Stimulated activated CD4-positive, alpha-beta T cell treated with anti-CD3 and anti-CD28 coated beads, Interleukin-15, amount 100 ng/mL, for 1 hour (primary cell): ENCODE results near the gene RCSD1.

ENCODE experiments used
- DNase-seq, 2 donors: peaks; one replicate each; pipeline ENCODE4 v3.0.0-alpha.2; 2020; ENCODE audit warnings: low read depth in 1 of 2, low spot score in 1 of 2

RCSD1 gene

DNA sequence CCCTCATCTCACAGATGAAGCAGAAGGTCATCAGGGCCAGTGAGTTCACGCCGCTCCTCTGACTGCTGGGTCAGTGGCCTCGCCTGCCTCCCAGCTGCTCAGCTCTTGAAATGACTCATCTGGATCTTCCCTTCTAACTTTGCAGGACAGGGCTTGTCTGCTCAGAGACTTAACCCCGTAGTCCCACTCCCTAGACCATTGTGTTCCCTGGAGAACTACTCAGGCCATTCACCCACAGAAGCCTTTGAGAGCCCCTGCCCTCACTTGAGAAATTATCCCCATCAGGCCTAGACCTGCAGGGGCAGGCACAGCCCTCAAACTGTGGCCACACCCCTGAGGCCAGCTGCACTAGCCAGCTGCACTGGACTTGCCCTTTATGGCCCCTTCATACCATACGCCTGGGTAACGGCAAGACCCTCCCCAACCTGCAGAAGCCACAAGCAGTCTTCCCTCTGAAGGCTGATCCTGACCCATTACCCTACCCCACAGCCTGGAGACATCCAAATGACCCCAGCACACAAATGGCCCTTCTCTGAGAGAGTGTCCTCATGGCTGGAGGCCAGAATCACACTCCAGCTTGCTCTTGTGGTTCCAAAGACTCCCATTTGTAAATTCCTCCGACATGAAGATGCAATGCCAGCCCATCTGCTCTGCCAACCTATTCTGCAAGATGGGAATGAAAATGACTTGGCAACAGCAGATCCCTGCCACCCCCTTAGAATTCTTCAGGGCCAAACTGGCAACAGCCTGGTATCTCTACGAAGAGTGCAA is 33.2 kb downstream of the RCSD1 start:
- no peak for DNase-seq

DNA sequence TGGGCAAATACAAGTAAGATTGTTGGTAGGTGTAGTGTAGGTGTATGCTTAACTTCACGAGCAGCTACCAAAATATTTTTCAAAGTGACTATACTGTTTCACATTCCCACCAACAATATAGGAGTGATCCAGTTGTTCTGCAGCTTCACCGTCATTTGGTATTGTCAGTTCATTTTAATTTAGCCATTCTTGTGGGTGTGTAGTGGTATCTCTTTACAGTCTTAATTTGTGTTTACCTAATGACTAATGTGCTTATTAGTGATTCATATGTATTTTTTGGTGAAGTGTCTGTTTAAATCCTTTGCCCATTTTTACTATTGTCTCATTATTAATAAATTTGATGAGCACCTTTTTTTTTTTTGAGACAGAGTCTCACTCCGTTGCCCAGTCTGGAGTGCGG is 35.4 kb downstream of the RCSD1 start:
- no peak for DNase-seq

DNA sequence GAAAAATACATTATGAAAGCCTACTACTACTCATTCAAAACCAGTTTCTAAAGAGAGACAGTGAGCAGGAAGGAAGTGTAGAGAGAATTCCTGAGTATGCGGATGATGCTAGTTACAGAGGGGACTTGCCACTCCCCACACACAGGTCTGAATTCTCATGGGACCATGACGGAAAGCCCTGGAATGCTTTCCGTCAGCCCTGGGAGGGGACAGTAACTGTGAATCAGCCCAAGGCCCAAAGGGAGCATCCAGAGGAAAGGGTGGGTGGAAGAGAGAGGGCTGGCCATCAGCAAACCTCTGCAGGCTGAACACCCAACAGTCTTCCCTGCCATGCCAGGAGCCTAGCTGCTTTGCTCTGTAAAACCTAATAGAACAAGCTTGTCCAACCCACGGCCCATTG is 36.4 kb downstream of the RCSD1 start:
- no peak for DNase-seq

DNA sequence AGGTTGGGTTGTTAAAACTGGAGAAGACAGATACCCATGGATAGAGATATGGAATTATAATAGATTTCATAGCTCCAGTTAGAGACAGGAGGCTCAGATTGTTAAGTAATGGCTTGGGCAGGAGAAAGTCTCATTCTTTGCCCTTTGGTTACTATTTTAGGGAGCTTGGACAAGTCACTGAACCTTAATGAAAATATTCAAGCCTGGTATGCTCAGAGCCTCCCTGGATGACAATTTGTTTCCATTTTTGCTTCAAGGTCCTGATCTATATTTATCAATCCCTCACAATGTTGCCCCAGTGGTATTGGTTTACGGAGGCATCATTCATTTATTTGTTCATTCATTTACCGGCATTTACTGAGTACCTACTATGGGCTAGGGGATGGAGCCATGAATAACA is 37.5 kb downstream of the RCSD1 start:
- no peak for DNase-seq

DNA sequence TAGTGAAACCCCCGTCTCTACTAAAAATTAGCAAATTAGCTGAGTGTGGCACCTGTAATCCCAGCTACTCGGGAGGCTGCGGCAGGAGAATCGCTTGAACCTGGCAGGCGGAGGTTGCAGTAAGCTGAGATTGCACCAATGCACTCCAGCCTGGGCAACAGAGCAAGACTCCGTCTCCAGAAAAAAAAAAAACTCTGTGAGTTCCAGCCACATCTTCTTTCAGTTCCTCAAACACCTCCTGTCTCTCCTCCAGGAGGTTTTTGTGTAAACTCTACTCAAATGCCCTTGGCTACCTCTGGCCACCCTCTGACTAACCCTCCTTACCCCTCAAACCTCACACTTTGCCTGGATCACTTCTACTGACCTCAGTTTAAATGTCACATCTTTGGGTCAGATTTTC is 38.1 kb downstream of the RCSD1 start:
- no peak for DNase-seq

DNA sequence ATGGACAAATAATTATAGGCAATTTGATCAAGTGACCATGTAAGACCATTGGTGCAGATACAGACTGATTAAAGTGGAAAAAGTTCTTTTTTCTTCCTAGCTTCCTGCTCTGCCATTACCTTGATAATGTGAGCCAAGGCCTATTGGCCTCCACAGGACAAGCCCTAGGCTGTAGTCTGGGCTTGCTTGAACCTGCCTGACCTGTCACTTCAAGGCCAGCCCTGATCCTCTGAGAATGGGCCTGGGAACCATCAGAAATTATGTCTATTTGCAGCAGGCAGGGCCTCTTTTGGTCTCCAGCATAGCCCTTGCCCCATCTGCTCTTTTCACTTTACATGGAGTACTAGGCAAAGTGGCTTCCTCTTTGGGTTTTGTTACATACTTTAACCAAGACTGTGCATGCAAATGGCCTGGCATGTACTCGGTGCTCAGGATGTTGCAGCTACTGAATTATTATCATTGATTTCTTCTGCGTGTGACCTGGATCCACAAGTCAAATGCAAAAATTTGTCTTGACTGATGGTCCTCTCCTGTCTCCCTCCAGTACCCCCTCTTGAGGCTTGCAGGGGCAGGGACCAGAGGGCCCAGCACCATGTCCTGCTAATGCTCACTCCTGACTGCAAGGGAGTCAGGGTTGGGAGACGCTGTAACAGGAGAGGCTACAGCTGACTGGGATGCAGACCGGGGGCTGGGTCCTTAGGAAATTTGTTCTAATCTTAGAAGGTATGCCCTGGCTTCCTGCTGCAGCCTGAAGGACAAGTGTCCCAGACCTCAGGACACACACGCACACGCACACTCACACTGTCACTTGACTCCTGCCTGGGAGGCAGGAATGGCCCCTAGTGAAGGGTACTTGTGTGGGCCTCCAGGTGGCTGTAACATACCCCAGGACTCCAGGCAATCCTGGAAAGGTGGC is 39.4 kb downstream of the RCSD1 start:
- no peak for DNase-seq

DNA sequence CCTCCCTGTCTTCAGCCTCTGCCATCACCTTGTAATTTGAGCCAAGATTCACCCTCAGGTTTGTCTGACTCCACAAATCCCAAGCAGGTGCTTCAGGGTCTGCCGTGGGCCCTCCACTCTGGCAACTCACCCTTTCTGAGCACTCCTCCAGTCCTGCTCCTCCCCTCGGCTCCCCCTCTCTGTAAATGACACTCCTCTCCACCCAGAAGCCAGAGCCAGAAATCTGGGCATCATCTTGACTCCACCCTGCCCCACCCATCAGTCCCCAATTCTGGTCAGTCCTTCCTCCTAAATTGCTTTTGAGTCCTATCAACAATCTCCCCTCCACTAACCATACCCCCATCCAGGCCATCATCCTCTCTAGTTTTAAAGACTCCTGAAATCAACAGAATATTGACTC is 40.5 kb downstream of the RCSD1 start:
- no peak for DNase-seq

DNA sequence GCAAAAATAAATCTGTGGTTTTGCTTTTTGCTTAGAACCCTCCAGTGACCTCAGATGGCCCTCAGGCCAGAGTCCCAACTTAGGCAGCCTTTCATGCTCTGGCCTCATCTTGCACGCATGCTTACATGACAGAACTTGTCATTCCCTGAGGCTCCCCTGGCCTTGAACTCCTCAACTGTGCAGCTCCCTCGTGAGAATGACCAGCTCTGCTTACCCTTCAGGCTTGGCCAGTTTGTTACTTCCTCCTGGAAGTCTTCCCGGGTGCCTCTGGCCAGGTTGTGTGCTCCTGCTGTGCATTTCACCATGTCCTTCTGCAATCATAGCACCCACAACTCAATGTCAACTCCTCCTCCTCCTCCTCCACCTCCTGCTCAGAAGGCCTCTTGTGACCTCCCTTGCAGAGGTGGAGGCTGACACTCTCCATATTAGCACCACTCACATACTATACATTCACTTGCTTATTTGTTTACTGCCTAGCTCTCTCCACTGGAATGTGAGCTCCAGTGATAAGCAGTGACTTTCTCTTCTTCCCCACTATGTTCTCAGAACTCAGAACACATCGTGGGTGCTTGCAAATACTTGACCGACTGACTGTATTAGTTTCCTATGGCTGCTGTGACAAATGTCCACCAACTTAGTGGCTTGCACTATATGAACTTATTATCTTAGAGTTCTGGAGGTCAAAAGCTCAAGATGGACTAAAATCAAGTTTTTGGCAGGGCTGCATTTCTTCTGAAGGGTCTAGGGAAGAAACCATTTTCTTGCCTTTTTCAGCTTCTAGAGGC is 41.9 kb downstream of the RCSD1 start:
- DNase-seq: no peak

DNA sequence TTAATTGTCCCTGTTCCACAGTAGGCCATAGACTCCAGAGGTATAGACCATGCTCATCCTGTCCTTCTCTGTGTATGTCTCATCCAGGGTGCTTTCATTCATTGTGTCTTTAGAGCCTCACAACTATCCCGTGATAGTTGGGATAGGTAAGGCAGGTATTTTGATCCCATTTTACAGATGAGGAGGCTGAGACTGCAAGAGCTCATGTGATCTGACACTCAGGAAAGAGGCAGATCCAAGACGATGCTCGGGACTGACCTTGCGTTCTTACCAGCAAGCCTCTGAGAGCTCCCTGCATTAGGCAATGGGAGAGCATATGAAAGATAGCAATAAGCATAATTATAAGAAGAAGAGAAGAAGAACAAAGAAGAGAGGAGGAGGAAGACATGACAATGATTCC is 42.8 kb downstream of the RCSD1 start:
- no peak for DNase-seq

DNA sequence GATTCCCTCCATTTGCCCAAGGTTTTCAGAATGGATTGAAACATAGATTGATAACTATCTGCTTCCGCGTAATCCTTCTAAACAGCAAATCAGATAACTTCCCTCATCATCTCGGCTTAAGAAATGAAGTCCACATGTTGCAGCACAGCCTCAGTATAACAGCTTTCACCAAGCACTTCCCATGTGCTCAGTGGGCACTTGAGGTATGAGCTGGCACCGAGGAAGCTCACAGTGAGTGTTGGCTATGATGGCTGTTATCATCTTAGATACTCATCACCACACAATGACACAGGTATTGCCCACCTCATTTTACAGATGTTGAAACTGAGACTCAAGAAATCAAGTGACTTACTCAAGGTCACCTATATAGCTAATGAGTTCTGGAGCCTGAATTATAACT is 43.2 kb downstream of the RCSD1 start:
- DNase-seq: no peak

DNA sequence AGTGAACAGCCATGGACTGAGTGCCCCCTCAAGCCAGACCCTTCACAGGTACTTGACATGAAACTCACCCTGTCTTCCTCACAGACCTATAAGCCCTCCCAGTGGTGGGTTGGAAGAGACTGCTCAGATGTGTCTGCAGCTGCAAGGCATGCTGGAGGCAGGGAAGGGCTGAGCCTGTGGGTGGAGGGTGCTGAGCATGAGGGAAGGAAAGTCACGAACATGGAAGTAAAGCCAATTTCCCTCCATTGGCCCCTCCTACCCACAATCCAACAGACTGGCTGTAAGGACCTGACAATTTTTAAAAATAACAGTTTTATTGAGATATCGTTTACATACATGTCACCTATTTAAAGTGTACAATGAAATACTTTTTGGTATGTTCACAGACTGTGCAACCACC is 44.1 kb downstream of the RCSD1 start:
- DNase-seq: no peak

DNA sequence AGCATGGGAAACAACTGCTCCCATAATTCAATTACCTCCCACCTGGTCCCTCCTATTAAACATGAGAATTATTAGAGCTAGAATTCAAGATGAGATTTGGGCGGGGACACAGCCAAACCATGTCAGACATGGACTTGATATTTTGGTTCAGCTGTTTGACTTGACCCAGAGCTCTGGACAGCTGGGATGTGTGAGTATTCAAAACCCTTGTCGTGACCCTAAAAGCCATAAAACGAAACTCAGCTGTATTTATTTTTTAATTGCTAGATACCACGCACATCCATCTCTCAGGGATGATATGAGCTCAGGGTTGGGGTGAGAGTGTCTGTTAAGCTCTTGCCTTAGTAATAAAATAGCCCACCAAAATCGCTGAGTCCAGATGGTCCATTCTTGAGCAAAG is 45.4 kb downstream of the RCSD1 start:
- no peak for DNase-seq

DNA sequence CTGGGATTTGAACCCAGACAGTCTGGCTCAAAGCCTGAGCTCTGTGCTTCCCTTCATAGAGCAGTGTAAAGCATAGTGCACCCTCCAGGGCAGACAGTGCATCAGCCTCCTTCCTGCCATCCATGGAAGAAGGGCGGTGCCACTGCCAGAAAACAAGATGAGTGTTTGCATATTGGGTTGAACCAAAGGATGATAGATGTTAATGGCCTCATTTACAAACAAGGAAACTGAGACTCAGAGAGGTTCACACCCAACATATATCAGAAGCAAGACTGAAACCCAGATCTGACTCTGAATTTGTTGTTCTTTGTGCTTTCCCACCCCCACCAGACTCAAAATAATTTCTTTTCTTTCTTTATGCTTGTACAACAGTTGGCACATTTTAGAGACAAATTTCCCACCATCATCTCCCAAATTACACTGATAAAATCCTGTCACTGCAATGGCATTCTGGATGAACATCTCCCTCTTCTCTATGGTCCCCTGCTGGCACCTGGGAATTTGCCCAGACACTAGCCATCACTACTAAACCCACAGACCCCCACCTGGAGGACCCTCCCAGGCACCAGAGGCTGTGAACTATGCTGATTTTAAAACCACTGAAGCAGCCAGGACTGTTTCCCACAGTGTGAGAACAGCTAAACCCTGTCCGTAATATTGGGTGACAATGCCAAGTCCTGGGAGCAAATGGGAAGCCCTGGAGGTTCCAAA is 46.3 kb downstream of the RCSD1 start:
- DNase-seq: no peak

DNA sequence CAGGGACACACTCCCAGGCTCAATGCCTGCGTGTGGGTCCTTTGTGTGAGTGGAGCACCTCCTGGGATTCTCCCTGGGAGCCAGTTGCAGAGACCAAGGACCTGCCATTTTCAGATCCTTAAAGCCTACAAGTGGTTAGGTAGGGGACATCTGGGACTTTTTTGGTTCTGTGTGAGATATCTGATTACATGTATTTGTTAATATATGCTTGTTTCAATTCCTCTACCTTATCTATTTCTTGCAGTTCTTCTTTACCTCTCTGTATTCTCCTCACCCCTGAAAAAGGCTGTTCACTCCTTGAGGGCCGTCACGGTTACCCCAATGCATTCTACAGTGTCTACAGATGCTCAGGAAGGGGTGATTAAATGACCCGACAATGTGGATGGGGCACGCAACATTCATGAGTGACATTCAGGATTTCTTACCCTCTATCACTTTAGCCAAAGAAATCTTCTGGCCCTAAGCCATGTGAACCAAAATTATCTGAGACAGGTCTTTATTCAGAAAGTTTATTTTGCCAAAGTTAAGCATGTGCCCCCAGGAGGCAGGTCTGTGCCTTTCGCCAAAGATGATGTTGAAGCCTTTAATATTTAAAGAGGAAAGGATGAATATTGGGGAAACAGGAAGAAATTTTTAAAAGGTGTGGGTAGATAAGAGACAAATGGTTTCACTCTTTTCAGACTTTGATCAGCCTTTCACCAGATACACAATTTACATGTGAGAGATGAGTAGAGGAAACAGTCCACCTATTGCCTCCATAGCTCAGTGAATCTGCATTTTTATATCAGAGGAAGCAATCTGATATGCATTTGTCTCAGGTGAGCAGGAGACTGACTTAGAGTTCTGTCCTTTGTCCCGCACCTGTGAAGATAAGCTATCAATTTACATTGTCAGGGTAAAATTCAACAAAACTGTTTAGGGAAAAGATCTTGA is 47.1 kb downstream of the RCSD1 start:
- no peak for DNase-seq

DNA sequence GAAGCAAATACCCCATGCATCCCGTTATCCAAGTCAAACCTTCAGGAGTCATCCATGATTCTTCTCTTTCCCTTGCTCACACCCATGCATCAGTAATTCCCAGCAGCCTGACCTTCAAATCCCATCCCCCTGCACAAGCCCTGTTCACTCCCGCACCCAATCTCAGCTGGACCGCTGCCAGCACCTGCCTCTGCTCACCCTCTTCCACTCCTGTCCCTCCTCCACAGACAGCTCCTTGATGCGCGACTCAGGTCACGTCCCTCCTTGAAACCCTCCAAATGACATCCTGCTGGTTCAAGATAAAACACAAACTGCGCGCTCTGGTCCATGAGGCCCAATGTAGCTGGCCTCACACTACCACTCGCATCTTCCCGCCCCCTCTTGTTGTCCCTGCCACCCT is 48.4 kb downstream of the RCSD1 start:
- no peak for DNase-seq

DNA sequence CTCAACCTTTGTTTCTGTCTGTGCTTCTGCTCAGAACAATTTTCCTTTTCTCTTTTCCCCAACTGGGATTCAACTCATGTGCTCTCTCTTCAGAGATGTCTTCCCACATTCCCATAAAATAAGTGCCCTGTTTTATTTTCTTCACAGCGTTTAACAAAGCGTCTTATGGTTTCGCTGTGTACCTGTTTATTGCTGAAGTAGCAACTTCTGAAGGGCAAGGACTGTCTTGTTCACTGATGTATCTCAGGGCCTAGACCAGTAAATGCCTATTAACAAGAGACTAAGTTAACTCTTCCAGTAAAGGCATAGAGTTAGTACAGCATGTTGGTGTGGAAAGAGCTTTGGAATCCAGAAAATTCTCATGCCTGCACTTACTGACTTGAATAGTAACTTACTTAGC is 48.8 kb downstream of the RCSD1 start:
- no peak for DNase-seq

DNA sequence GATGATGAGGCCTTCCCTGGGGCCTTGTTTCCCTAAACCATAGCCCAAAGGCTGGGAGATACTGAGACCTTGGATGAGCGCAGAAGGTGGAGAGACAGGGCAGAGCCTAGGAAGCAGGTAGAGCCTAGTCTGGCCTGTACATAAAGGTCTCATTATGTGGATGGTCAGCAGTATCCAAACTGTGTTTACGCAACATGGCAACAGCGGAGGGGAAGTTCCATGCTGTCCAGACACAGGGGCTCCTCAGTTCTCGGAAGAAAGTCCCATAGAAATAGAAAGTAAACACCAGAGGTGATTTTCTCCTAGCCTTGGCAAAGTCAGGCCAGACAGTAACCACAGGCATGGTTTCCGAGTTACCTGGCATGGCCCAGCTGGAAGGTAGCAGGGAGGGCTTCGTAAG is 49.7 kb downstream of the RCSD1 start:
- DNase-seq: no peak

DNA sequence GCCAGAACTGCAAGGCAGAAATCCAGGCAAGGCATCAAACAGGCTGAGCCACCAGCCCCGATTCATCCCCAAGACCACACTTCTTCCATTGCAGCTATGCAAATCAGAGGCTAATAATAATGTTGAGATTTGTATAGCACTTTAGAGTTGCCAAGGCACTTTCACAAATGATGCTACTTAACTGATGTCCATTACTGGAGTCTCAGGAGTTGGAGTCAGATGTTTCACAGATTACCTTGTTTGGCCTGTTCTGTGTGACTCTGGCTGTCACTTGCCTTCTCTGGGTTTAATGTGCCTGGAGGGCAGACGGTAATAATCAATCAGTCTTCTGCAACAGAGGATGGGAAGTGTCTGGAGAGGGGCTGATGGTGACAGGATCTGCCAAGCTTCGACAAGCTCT is 51.0 kb downstream of the RCSD1 start:
- no peak for DNase-seq

DNA sequence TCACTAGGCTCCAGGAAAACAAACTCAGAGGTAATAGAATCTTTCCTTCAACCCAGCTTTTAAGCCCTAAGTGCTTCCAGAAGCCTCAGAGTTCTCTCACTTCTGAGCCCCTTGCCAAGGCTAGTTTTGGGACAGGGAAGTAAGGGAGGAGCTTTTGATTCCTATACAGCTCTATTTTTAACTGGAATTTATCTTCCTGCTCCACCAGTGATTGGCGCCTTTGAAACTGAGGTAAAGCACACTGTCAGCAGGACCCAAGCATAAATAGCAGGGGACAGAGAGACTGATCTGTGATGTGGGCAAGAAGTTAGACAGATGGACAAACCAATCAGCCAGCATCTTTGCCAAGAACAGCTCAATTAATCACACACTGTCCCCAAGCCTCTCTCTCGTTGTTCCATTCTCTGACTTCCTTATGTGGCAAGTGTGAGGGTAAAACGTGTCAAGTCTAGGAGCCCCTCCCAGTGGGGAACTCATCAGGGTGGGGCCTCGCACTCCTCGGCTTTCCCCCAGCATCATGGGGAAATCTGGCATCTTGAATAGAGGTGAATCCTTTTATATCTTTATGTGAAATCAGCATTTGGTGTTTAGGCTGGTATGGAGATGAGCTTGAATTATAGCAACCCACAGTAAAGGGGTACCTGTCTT is 51.5 kb downstream of the RCSD1 start:
- DNase-seq: no peak

DNA sequence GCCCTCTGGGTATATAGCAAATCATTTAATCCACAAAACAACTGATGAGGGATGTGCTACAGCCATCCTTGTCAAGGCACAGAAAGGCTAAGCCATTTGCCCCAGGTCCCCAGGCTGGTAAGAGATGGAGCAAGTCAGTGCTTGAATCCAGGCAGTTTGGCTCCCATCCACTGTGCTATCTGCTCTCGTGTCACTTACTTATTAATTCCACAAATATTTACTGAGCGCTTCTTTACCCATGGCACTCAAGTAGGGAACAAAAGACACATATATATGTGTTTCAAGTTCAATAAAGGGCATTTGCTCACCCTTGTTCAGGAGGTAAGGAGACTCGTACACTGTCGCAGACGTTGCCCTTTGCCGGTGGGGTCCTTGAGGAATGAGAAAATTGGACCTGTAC is 53.2 kb downstream of the RCSD1 start:
- no peak for DNase-seq
